GM12873 (cell line): ENCODE measurements around the gene TRIM67.

Experiments used
- CTCF ChIP-seq: IDR thresholded peaks from 2 replicates; pipeline ENCODE4 v1.5.1; 2012; ENCODE audit warnings: low read depth, mild to moderate bottlenecking, moderate library complexity, low read length, control low read depth; ENCODE audit not compliant: insufficient read depth; ENCODE audit errors: missing control alignments

TRIM67 gene

GRCh38 chr1:231214918-231215680 is 53.2 kb downstream of the TRIM67 start:
- no peak for TF ChIP-seq CTCF

GRCh38 chr1:231215681-231216385 is 54.0 kb downstream of the TRIM67 start:
- TF ChIP-seq CTCF = no peak

GRCh38 chr1:231216498-231216897 is 54.6 kb downstream of the TRIM67 start:
- TF ChIP-seq CTCF = no peak

- TF ChIP-seq CTCF = no peak
Observed at GRCh38 chr1:231217056-231217455, 55.2 kb downstream of the TRIM67 start.

GRCh38 chr1:231218078-231218477 is 56.2 kb downstream of the TRIM67 start:
- no peak for TF ChIP-seq CTCF

- no peak for TF ChIP-seq CTCF
Observed at GRCh38 chr1:231219422-231220401, 57.9 kb downstream of the TRIM67 start.
